AG08395 (cell line): ENCODE data around the gene BICD2.
"Not testable (repeated sequence)": the region's sequence is repeated elsewhere in the genome, so short reads cannot be mapped to it uniquely, and the experiment has no call there.

Experiments used
- DNase-seq: peaks from one replicate; pipeline ENCODE4 v3.0.0; 2012; ENCODE audit warnings: mixed read lengths, low spot score

The BICD2 gene

DNA sequence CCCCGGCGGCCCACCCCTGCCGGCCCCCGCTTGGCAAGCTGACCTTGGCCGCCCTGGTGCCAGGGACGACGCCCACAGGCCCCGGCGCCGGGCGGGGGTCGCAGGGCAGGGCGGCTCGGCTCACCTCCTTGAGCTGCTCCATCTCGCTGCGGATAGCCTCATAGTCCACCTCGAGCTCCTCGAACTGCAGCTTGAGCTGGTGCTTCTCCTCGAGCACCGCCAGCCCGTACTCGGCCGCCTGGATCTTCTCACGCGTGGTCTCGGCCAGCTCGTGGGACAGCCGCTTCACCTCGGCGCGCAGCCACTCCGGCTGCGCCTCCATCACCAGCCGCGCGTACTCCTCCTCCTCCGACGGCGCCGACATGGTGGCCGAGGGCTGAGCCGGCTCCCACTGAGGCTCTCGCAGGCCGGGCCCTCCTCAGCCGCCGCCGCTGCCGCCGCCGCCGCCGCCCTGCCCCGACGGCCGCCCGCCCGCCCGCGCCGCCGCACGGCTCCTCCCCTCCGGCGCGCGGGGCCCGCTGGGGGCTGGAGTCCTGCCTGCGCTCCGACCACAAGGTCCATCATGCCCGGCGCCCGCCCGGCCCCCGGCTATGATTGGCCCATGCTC, at the start of gene BICD2:
BICD2 (minus strand) TSS at position 453 of the 607 bp plus-strand sequence; CDS start at position 364, 89 bp downstream.
- no peak for DNase-seq

DNA sequence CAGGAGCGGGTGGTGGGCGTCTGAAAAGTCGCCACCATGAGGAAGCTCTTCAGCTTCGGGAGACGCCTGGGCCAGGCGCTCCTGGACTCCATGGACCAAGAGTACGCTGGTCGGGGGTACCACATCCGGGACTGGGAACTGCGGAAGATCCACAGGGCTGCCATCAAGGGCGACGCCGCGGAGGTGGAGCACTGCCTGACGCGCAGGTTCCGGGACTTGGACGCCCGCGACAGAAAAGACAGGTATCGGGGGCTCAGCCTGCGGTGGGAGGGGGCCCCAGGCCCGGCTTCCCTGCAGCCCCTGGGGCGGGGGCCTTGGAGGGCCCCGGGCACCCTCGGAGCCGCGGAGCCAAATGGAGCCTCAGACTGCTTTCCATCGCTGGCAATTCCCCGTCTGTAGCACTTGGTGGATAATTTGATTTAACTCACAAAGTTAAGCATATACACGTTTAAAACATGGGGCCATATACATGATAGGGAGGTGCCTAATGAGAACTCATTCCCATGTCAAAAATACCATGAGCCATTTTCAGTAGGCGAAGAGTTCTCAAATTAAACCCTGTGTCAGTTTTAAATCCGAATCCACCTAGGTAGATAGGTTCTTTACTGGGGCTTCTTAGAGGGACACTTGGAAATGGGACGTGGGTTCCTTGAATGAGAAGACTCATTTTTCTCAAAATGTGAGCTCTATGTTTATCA, 45.1 kb upstream of the BICD2 start:
- DNase-seq = not testable (repeated sequence)

DNA sequence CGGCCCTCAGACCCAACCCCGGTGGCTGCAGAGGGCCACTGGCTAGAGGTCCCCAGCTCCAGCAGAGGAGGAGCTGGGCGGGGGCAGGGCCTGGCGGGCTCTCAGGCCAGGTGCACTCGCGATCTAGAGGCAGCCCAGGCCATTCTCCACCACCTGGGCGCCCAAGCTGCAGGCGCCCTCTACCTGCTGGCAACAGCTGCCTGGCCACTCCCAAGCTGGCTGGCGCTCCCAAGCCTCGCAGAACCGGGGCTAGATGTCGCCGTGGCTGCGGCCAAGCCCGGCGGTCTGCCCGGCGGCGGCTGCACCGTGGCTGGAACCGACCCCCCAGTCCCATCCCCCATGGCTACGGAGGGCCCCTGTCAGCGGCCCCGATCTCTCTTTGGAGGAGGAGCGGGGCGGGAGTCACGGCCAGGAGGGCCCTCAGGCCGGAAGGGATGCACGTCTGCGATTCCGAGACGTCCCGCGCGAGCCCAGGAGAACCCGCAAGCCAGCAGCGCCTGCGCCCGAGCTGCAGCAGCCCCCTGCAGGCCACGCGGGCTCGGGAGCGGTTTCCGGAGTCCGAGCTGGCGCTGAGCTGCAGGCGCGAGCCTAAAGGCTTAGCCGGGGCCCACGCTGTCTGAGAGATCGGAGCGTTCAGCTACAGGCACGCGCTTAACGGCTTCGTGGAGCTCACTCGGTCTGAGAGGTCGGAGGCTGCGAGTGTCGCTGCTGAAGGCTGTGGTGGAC, 44.3 kb upstream of the BICD2 start:
- DNase-seq = peak; percentile 74

DNA sequence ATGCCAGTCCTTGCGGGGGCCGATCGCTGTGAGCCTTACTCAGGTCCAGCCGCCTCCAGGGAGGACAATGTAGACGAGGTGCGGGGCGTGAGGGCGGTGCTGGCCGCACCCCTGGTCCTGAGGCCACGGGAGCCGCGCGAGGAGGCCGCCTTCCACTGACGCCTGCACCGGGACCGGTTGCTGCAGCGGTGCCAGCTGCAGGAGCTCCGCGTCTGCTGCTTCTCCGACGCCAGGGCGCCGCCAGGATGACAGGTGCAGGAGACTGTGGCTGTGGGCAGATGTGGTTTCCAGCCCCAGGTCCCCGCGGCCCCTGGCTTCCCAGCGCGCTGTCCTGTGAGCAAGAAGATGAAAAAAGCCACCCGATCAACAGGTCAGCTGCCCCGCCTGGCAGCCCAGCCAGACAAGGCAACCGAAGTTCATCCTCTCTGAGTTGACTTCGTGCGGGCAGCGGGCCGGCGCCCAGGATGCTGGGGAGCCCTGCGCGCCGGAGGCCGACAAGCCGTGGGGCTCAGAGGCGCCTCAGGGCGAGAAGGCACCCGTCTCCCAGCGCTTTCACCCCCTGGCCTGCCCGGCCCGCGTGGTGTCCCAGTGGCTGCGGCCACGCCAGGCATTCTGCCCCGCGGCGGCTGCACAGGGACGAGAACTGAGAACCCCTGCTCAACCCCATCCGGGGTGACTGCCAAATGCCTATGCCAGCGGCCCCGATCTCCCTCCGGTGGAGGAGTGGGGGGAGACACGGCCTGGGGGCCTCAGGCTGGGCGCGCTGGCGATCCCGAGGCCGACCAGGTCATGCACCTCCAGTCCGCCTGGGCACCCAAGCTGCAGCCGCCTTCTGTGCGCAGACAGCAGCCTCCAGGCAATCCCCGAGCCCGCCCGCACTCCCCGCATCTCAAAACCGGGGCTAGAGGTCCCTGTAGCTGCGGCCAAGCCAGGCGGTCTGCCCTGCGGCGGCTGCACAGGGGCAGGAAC, 43.4 kb upstream of the BICD2 start:
- DNase-seq = no peak

DNA sequence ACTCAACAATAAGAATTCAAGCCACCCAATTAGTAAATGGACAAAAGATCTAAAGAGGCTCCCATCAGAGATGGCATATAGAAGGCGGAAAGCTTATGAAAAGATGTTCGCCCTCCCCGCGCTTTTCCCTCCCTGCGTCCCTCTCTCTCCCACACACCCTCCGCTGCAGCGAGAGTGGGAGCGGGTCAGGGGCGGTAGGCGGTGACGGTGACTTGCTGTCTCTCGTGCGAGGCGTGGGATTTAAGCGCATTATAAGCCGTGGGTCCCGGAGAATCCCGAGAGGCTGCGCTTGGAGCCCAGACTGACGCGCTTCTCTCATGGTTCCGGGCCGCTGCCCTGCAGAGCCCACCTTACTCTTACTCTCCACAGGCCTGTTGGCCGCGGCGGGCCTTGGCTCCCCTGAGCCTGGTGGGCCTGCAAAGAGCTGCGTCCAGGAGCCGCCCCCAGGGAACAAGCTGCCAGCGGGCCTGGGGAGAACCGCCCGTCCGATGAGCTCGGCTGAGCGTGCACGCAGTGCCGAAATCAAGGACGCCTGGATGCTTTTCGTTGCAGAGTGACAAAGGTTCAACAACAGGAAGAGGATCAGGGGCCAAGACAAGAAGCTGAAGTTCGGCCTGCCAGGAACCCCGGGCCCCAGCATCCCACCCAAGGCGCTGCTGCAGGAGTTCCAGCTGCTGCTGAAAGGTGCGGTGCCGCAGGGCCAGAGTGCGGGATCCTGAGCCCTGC, 42.6 kb upstream of the BICD2 start:
- no peak for DNase-seq

DNA sequence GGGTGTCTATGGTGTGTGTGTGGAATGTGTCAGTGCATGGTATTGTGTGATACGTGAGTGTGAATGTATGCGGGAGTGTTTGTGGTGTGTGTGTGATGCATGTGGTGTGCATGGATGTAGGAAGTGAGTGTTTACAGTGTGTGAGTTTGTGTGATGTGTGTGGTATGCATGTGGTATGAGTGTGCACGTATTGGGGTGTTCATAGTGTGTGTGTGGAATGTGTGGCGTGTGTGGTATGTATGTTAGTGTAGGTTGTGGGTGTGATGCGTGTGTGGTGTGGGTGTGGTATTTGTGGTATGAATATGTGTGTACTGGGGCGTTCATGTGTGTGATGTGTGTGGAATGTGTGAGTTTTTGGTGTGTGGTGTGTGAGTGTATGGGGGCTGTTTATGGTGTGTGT, 40.1 kb upstream of the BICD2 start:
- DNase-seq = no peak

DNA sequence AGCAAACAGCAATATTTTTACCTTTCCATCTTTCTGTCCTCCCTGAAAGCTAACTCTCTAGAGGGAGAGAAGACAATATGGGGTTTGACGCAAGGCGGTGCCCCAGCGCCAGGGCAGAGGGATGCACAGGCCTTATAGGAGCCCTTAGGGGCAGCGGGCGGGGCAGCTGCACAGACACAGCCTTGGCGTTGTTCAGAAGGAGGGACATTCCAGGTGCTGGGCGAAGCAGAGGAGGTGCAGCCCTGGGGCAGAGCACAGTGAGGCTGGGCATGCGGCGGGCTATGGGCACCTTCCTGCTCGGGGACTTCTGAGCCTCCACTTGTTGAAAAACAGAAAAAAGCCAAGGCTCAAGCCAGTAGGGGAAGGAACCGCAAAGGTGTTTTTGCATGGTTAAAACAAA, 33.7 kb upstream of the BICD2 start:
- DNase-seq = no peak

DNA sequence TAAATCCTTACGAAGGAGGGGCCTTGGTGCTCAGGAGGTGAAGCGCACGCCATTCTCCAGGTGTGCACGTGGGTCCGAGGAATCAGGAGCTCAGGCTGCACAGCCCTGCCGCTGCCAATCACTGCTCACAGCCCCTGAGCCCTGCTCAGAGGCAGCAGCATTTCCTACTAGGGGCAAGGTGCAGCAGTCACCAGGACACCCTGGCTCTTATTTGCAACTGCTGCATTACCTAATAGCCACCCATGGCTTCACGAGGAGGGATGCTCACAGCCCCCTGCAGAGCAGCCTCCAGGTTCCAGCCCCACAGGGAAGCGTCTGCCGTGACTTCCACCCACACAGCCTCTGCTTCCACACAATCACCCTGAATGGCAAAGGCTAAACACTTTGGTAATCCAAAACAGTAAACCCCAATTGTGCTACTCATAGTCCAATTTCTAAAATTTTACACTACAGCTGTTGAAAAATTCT, 31.7 kb upstream of the BICD2 start:
- DNase-seq = not testable (repeated sequence)

DNA sequence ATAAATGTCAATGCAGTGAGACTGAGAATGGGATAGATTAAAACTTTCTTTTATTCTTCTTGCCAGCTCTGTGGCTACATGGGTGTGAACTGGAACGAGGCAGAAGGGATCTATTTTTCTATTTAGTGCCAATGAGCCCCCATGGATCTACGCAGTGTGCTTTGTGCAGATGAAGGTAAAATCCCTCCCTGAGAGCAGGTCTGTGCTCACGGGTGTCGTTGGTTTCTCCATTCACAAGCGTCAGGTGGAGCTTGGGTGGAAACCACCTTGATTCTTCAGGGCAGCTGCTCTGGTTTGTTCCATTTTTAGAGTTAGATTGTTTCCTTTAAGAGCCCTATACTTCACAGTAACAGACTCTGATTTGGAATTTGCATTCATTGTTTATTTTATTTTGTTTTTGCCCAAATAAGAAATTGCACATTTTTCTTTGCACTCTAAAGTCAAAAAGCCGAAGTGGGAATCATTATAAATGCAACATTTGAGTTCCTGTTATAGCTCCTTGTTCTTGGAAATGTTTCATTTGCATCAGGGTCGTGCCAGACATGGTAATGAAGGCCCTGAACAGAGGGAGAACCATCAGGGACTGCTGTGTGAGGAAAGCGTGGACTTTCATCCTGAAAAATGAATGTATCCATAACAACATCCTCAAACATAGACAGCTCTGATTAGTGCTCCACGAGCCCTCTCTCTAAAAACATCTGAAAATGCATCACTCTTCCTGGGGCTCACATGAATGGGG, 31.1 kb upstream of the BICD2 start:
- no peak for DNase-seq

DNA sequence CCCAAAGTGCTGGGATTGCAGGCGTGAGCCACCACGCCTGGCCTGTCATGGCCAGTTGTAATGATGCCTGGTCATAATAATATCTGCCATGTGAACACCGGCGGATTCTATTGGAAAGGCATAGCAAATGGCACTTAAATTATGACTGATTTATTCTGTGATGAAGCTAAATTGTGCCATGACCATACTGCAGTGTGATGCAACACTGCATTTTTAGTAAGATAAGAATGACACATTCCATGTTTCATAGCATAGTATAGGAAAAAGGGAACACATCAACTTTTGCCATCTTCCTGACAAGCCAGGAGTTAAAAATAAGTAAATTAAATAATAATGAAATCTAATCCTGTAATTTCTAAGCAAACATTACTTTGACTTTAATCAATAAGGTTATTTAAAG, 30.4 kb upstream of the BICD2 start:
- no peak for DNase-seq

DNA sequence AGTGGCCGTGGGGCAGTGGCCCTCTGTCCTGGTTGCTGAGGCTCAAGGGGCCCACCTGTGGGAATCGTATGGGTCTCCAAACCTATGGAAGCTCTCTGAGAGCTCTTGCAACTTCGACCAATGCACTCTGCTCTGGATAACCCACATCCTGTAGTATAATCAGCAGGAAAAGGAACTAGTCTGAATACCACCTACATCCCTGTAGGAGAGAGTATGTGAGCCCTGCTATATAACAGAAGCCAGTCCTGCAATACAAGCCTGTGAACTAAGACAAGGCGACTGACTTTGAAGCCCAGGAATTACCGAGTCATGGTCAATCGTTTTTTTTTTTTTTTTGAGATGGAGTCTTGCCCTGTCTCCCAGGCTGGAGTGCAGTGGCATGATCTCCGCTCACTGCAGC, 29.8 kb upstream of the BICD2 start:
- no peak for DNase-seq

DNA sequence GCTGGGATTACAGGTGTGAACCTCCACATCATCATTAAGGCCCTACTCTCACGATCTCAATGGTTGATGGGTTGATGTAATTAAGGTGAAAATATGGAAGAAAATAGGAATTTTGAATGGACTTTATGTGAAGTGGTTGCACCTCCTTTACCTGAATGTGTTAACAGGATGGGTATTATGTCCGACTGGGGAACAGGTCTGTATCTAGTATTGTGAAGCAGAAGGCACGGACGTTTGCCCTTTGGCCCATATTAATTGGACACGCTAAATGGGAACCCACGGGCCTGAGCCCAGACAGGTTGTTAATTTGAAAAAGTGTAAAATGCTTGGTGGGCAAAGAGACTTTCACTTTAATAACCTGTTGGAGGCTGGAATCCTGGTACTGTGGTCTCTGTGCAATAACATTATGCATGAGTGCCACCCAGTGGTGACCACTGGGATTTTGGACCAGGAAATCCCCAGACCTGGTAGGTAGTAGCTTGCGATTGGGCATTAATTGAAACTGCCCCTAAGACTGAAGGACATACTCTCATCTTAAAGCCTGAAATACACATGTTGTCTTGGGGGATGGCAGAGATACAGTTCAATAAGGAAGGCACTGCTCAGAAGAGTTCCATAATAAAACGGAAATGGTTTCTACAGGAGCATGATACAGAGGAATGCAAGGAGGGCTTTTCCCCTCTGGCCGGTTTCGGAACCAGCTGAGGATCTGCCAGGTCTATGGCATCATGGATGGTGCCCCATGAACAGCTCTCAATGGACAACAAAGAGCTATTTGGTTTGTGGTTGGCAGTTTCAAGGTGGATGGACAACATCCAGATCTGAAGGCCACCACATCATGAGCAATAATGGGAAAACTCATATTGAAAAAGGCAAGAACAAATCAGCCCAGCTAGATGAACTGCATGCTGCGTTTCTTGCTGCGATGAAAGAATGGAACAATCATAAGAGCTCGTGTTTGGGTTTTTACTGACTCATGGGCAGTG, 26.2 kb upstream of the BICD2 start:
- peak; percentile 87 for DNase-seq

DNA sequence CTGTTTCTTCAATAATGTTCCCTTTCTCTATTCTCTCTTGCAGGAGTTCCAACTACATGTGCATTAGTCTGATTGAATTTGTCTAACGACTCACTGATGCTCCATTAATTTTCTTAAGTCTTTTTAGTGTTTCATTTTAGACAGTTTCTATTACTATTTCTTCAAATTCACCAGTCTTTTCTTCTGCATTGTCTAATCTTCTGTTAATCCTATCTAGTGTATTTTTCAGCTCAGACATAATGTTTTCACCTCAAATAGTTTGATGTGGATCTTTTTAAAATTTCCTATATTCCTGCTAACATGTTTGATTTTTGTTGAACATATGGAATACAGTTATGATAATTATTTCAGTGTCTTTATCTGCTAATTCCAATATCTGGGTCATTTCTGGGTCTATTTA, 21.7 kb upstream of the BICD2 start:
- no peak for DNase-seq

DNA sequence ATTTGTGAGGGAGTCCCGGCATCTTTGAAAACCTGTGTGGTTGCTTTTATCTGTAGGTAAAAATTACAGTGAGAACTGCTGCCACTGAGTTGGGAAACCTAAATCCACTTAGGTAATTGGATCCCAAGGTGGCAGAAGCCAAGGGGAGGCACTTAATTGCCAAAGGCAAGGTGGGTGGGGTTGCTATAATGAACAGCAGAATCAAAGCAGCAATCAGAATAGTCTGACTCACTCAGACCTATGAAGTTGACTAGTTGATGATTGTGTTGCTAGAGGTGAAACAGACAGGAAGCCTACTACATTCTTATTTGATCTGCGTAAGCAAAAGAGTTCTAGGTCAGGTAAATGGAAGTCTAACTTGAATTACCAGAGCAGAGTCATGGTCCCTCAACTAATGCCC, 17.3 kb upstream of the BICD2 start:
- no peak for DNase-seq

DNA sequence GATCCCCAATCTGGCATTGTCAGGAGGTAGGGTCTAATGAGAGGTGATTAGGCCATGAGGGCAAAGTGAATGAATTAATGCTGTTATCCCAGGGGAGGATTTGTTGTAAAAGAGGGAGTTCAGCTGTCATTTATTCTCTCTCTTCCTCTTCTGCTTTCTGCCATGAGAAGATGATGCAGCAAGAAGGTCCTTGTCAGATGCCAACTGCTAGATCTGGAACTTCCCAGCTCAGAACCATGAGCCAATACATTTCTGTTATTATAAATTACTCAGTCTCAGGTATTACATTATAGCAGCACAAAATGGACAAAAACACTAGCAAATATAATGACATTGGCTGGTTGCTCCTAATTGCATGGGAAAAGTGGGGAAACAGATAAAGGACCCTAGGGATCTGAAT, 15.6 kb upstream of the BICD2 start:
- DNase-seq = no peak

DNA sequence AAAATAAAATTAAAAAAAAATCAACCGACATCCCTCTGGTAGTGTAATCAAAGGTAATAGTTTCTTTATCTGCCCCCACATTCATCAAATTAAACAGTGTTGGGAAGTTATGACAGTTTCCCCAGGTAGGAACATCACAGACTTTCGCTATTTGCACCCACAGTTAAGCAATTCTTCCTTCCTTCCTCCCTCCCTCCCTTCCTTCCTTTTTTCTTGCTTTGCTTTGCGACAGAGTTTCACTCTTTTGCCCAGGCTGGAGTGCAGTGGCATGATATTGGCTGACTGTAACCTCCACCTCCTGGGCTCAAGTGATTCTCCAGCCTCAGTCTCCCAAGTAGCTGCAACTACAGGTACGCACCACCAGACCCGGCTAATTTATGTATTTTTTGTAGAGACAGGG, 10.8 kb upstream of the BICD2 start:
- DNase-seq = no peak

DNA sequence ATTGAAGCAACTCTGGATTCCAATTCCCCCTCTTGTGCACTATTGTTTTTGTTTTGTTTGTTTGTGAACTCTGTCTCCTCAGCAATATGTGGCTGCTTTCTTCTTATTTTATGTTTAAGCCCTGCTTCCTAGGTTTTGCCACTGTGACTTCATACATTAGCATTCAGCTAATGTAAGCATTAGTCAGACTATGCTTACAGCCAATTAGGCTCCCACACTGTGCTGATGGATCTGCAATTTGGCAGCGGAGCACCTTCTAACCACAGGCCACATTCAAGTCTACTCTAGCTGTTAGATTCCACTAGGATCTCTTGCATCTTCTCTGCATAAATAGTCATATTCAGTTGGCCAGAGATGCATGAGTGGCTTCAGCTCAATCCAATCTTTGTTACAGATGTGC, 9.6 kb upstream of the BICD2 start:
- DNase-seq = peak; percentile 94

DNA sequence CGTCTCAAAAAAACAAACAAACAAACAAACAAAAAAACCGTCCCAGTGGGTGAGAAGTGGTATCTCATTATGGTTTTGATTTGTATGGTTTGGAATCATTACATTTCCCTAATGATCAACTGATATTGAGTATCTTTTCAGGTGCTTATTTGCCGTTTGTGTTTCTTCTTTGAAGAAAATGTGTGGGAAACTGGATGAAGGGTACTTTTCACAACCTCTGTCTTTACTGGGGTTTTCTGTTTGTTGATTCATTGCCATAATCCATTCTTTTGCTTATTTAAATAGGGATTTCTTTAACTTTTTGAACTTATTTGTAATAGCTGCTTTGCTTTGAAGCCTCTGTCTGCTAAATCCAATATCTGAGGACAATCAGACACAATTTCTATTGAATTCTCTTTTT, 9.2 kb upstream of the BICD2 start:
- DNase-seq = no peak

DNA sequence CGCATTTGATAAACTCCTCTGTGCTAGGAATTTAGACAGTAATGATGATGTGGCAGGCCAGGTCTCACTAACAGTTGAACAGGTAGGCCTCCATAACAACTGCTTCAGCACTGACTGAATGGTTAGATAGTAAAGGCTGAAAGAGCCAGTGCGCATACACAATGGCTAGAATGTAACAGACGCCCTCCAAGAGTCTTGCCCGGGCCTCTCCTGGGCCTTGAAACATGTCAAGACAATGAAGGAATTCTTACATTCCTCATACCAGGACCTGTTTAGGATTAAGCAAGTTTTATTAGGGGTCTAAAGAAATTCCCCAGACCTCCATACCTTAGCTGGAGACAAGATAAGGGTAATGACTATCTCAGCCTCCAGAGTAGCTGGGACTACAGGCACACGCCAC, 6.7 kb upstream of the BICD2 start:
- DNase-seq = no peak
